T-helper 2 cell (primary cell): ENCODE measurements around the gene NDUFAB1.
"Not testable (repeated sequence)": the region's sequence is repeated elsewhere in the genome, so short reads cannot be mapped to it uniquely, and the experiment has no call there.

Experiments used
- DNase-seq, 5 experiments: peaks; one replicate each; pipeline versions ENCODE4 v3.0.0 to v3.0.0-alpha.2; 2012 to 2022
- total RNA-seq, 2 donors: gene quantifications; one replicate each; lab custom pipeline; 2026; lab: John Stamatoyannopoulos, UW

The NDUFAB1 gene
- 15.6 to 15.8 reads per million in 2 donors for total RNA-seq

GRCh38 chr16:23595951-23596720 lies at the start of gene NDUFAB1:
Gene NDUFAB1 (minus strand): TSS chr16:23596316. CDS start chr16:23596290, 26 bp downstream.
- DNase-seq = peak; percentile 77 to 93 (median 85)

DNA sequence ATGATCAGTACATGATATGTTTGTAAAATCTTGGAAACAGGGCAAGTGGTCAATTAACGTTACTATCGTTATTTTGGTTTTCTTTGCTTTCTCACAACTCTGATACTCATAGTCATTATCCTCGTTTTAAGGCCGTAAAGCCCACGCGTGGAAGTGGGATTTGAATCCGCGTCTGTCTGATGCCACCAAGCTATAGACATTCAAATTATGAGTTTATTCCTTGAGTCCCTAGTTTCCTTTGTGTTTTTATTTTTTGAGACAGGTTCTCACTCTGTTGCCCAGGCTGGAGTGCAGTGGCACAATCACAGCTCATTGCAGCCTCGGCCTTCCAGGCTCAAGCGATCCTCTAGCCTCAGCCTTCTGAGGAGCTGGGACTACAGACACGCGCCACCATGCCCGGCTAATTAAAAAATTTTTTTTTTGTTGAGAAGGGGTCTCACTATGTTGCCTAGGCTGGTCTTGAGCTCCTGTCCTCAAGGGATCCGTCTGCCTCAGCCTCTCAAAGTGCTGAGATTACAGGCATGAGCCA lies 46.2 kb upstream of the NDUFAB1 start:
- DNase-seq = no peak

DNA sequence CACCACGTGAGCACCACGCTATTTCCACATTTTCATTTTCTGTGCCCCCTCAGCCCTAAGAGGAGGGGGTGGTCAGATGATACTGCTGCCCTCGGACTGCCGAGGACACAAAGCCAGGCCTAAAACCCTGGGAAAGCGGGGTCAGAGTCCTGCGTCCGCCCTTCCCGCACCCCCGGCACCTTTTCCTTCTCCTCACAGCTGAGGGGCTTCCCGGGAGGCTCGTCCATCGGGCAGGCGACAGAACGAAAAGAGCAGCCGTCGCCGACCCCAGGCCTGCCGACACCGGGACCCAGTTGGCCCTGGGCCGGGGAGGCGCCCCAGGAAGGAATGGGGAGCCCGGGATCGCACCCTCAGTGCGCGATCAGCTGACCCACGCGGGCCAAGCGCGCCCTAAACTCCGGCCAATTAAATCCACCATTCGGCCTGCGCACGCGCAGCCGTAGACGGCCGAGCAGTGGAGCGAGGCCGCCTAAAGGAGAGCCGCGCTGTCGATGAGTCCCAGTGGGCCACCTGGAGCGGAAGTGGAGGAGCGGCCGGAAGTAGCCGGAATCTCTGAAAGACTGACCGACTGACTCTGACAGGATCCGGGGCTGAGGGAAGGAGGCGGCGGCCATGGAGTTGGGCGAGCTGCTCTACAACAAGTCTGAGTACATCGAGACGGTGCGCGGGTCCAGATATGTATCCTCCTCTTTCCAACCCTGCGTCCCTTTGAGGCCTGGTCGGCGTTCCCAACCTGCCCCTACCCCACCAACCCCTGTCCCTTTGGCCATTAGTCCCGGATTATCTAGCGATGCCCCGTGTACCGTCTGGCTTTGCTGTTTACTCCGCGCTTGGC lies 45.0 kb upstream of the NDUFAB1 start, which contains the start of the genes DCTN5 and PALB2:
Gene DCTN5 (plus strand): TSS at position 536 of the 835 bp plus-strand sequence. CDS start 77 bp downstream, at position 613.
Gene PALB2 (minus strand): TSS at position 380 of the 835 bp plus-strand sequence. CDS start 153 bp downstream, at position 227.
- DNase-seq = peak; percentile 66 to 92 (median 80)

GRCh38 chr16:23640615-23640930 lies 44.5 kb upstream of the NDUFAB1 start:
- peak in 2 of 5 experiments; percentile 2 to 29 for DNase-seq

DNA sequence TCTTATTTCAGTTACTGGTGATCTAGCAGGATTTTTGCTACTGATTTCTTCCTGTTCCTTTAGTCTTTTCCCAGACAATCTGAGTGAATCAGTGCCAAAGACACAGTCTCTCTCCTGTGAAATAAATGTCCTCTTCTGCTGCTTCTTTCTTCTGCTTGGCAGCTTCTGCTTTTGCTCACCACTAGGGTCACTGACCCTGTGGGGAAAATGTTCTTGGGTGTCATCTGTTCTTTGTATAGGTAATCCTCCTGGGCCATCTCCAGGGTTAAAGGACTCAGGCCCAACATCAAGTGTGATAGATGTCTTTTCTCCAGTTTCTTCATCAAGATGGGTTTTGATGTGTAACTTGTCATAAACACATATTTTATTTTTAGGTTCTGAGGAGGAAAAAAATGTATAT lies 39.8 kb upstream of the NDUFAB1 start:
- DNase-seq = no peak

DNA sequence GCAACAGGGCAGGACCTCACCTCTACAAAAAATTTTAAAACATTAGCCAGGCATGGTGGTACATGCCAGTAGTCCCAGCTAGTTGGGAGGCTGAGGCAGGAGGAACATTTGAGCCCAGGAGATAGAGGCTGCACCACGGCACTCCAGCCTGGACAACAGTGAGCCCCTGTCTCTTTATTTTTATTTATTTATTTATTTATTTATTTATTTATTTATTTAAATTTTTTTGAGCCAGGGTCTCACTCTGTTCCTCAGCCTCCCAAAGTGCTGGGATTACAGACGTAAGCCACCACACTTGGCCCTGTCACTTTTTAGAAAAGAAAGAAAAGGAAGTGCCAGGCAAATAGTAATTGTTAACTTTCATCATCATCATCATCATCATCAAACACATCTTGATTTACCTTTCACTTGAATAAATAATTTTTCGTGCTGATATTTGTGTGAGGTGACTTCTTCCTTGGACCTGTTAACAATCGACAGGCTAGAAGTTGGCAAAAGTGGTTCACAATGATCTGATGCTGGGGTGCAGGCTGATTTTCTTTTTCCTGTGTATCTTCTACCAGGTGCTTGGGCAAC lies 38.4 kb upstream of the NDUFAB1 start:
- no peak for DNase-seq

- DNase-seq = not testable (repeated sequence)
Observed at GRCh38 chr16:23631874-23632273, 35.8 kb upstream of the NDUFAB1 start.

DNA sequence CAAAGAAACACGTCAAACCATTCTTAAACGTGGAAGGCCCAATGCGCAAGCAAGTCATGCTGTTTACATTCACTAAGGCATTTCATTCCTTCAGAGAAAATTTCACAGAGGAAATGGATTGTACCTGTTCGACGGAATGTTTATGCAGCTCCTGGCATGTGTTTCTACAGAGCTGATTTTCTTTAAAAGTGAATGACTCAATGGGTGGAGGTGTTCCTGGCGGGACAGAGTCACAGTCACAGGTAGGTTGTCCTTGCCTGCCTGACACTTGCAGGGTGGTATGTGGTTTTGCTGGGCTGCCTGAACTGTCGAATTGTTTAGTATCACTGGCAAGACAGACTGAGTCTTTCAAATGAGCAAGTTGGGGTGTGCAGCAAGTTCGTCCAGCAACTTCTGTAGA lies 33.4 kb upstream of the NDUFAB1 start:
- no peak for DNase-seq

DNA sequence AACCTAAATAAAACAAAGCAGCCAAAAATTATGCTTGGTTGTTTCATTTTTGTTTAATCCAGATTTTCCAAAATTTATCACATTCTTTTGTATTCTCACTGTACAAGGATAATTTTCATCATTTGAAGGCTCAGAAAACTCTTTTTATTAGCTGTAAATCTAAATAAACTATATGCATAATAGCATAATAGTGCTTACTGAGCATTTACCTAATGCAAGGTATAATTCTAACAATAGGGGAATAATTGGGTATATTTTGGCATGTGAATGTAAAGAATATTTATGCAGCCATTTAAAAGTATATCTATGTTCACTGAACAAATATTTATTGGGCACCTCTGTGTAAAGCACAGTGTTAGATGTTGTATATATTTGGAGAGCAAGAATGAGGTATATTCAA lies 28.0 kb upstream of the NDUFAB1 start:
- DNase-seq = no peak

GRCh38 chr16:23615805-23616204 lies 19.7 kb upstream of the NDUFAB1 start:
- no peak for DNase-seq

DNA sequence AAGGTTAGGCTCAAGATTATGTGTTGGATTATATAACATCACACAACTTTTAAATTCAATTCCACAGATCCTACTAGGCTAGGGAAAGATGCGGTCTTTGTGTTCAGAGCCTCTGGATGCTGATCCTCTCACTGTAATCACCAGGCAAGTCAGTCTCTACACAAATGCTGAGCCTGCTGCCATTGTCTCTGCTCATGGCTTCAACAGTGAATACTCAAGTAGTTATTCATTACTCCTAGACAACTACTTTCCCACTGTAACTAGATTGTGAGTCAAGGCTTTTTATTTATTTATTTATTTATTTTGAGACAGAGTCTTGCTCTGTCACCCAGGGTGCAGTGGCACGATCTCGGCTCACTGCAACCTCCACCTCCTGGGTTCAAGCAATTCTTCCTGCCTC lies 15.8 kb upstream of the NDUFAB1 start:
- DNase-seq = no peak

DNA sequence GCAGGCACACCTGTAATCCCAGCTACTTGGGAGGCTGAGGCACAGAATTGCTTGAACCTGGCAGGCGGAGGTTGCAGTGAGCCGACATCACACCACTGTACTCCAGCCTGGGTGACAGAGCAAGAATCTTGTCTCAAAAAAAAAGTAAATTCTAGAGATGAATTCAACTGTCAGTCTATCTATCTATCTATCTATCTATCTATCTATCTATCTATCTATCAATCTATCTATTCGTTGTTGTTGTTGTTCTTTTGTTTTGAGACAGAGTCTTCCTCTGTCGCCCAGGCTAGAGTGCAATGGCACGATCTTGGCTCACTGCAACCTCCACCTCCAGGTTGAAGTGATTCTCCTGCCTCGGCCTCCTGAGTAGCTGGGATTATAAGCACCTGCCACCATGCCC lies 14.8 kb upstream of the NDUFAB1 start:
- not testable (repeated sequence) for DNase-seq

- DNase-seq = no peak
Observed at GRCh38 chr16:23609929-23610328, 13.8 kb upstream of the NDUFAB1 start.

DNA sequence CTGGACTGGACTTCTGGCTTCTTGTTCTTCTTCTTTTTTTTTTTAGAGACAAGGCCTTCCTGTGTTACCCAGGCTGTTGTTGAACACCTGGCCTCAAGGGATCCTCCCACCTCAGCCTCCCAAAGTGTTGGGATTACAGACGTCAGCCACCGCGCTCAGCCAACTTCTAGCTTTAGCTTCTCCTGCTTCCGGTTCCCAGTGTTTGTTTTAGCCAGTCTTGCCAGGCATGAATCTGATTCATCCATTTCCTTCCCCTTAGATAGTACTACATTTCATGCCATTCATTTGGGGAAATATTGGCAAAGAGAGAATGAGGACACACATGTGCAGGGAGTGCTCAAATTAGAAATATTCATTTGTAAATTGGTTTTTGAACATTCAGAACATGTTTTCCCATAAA lies 12.1 kb upstream of the NDUFAB1 start:
- DNase-seq = no peak

DNA sequence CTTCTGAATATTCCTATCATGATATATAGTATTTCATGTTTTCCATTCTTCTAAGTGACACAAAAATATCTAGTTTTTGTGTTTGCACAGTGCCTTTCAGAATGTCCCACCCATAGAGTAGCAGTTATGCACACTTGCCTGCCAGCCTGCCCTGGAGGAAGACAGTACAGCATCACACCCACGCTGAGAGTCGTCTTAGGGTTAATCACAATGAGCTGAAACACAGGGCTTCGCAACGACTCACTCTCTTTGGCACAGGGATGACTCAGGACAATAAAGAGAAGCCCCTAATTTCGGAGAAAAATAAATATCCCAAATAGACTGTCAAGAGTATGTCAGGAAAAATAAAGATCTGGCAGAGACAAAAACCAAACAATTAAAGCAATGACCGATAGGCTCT lies 11.6 kb upstream of the NDUFAB1 start:
- no peak for DNase-seq

GRCh38 chr16:23597003-23597756 lies 1.1 kb upstream of the NDUFAB1 start:
- peak in 1 of 5 experiments; percentile 48 for DNase-seq

DNA sequence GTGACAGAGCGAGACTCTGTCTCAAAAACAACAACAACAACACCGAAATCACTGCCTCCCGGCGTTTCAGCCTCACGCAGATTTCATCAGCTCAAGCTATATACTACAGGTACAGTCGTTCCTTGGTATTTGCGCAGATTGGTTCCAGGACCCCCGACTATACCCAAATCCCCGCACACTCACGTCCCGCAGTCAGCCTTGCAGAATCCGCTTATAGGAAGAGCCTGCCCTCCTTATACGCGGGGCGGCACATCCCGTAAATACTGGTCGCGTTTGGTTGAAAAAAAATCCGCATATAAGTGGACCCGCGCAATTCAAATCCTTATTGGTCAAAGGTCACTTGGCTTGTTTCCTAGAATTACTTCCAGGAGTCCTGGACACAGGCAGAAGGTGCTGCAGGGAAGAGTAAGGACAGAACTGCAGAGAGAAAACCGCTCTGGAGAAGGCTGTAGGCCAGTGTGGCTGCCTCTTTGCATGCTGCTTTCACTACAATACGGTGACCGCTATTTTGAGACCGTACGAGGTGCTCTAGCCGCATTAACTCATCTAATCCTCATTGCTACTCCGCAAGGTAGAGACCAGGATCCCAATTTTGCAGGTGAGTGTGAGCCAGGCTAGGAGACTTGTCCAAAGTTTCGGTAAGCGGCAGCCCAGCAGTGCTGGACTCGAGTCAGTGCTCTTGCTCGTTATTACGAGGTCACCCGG lies 718 bp downstream of the NDUFAB1 start:
- no peak for DNase-seq

DNA sequence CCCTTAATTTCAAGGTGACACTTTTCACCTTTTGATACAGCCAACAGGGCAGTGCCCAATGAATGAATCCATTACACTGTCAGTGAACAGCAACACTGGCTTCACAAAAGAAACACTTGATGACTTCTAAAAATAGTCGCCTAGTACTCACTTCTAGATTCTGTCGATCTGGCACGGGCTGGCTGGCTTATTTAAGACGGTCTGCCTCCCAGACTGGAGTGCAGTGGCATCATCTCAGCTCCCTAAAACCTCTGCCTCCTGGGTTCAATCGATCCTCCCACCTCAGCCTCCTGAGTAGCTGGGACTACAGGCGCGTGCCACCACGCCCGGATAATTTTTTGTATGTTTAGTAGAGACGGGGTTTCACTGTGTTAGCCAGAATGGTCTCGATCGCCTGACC lies 1.9 kb downstream of the NDUFAB1 start:
- DNase-seq = no peak

DNA sequence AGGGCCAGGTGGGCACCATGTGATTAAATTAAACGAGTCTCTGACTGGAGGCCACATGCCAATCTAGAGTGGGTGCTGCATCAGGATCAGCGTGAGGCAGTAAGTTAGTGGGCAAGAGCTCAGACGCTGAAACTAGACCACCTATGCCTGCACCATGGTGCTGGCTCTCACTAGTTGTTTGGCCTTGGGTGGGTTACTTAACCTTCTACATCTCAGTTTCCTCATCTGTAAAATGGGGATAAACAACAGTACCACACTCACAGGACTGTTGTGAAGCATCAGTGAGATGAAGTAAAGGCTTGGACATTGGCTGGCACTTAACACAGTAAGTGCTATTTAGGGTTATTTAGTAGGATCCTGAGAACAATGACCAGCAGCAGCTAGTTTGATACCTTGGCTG lies 5.9 kb downstream of the NDUFAB1 start:
- no peak for DNase-seq

GRCh38 chr16:23587726-23588125 lies 8.4 kb downstream of the NDUFAB1 start:
- no peak for DNase-seq
